IMR-90 (cell line): Measurements from ENCODE around the gene CDHR3. TPM values are rescaled to one million over a fixed set of nuclear protein-coding genes. Genes with fewer than 3 reads are reported as not detected.

Experiments used
- ATAC-seq: fragments of 200-7000 bp; cut with Tn5 transposase; 2 replicates; pipeline ENCODE4 v1.9.1; 2020; ENCODE audit warnings: low read depth, mild to moderate bottlenecking, moderate library complexity
- BruUV-seq: library from RNA; stranded (reverse); fragments of 400-500 nt; replicated peaks from 2 replicates; lab custom pipeline; 2021; lab: Mats Ljungman, UMichigan
- CTCF ChIA-PET: fragments of 300-600 bp; formaldehyde crosslinking; extraction: SDS; loops from one replicate; lab custom pipeline; 2021; ENCODE audit warnings: antibody characterized with exemption; lab: Yijun Ruan, JAX
- POLR2A ChIA-PET: fragments of 300-600 bp; sonication (Branson Sonifier 250); formaldehyde crosslinking; loops from one replicate; lab custom pipeline; 2022; ENCODE audit warnings: antibody characterized with exemption; ENCODE audit not compliant: unreplicated experiment; lab: Charles Lee
- DNase-seq: peaks from one replicate; pipeline ENCODE4 v3.0.0; 2013
- H2AFZ ChIP-seq: replicated peaks from 2 replicates; pipeline ENCODE3; 2013; ENCODE audit warnings: low read length, mild to moderate bottlenecking; ENCODE audit not compliant: poor library complexity
- H2AK5ac ChIP-seq: 2 replicates; pipeline ENCODE4 v1.6.1; 2013; ENCODE audit warnings: low read depth, low read length, inconsistent platforms
- H2AK9ac ChIP-seq: replicated peaks from 2 replicates; pipeline ENCODE3; 2013; ENCODE audit warnings: mild to moderate bottlenecking, low read depth, low read length, moderate library complexity; ENCODE audit not compliant: poor library complexity
- H2BK120ac ChIP-seq: 2 replicates; pipeline ENCODE4 v1.6.1; 2013; ENCODE audit warnings: low read depth, low read length, inconsistent platforms
- H2BK15ac ChIP-seq: 3 replicates; pipeline ENCODE4 v1.6.1; 2013; ENCODE audit warnings: low read depth, low read length, inconsistent platforms
- H2BK20ac ChIP-seq: 2 replicates; pipeline ENCODE4 v1.6.1; 2013; ENCODE audit warnings: low read depth, mild to moderate bottlenecking, inconsistent platforms, low read length, moderate library complexity
- H2BK5ac ChIP-seq: 2 replicates; pipeline ENCODE4 v1.6.1; 2013; ENCODE audit warnings: mild to moderate bottlenecking, low read depth, low read length, inconsistent platforms; ENCODE audit not compliant: poor library complexity, severe bottlenecking
- H3K14ac ChIP-seq: replicated peaks from 2 replicates; pipeline ENCODE4 v1.6.1; 2013; ENCODE audit warnings: low read depth, low read length, inconsistent platforms
- H3K18ac ChIP-seq: 2 replicates; pipeline ENCODE4 v1.6.1; 2013; ENCODE audit warnings: low read depth, low read length, control low read depth
- H3K23ac ChIP-seq: 2 replicates; pipeline ENCODE4 v1.6.1; 2013; ENCODE audit warnings: low read depth, low read length, inconsistent platforms
- H3K27ac ChIP-seq: 2 replicates; pipeline ENCODE4 v1.5.1; 2013; ENCODE audit warnings: mild to moderate bottlenecking, control low read depth, low read length; ENCODE audit not compliant: insufficient read depth
- H3K27me3 ChIP-seq: 2 replicates; pipeline ENCODE4 v1.6.1; 2013; ENCODE audit warnings: low read length; ENCODE audit not compliant: control insufficient read depth, insufficient read depth
- H3K36me3 ChIP-seq: 2 replicates; pipeline ENCODE4 v1.6.1; 2013; ENCODE audit warnings: low read length, mixed read lengths; ENCODE audit not compliant: control insufficient read depth, insufficient read depth
- H3K4ac ChIP-seq: 2 replicates; pipeline ENCODE4 v1.6.1; 2013; ENCODE audit warnings: low read depth, low read length, inconsistent platforms
- H3K4me1 ChIP-seq: 2 replicates; pipeline ENCODE4 v1.6.1; 2013; ENCODE audit warnings: low read length, mixed read lengths; ENCODE audit not compliant: control insufficient read depth, insufficient read depth
- H3K4me2 ChIP-seq: 2 replicates; pipeline ENCODE4 v1.6.1; 2013; ENCODE audit warnings: low read depth, mild to moderate bottlenecking, control low read depth, low read length, moderate library complexity
- H3K4me3 ChIP-seq: 2 replicates; pipeline ENCODE4 v1.5.1; 2013; ENCODE audit warnings: low read depth, mild to moderate bottlenecking, control low read depth, low read length, moderate library complexity; ENCODE audit not compliant: insufficient read depth
- H3K56ac ChIP-seq: 2 replicates; pipeline ENCODE4 v1.6.1; 2013; ENCODE audit warnings: low read length, inconsistent platforms; ENCODE audit not compliant: insufficient read depth; ENCODE audit errors: extremely low read depth
- H3K79me1 ChIP-seq, 2 experiments: 2 replicates each; pipeline ENCODE4 v1.6.1; 2013; ENCODE audit warnings: low read length in 2 of 2, inconsistent platforms in 1 of 2, low read depth in 1 of 2
- H3K9ac ChIP-seq: 2 replicates; pipeline ENCODE4 v1.6.1; 2013; ENCODE audit warnings: low read depth, low read length, control low read depth
- H3K9me1 ChIP-seq: 2 replicates; pipeline ENCODE4 v1.6.1; 2013; ENCODE audit warnings: low read length, inconsistent platforms; ENCODE audit not compliant: insufficient read depth
- H3K9me3 ChIP-seq: 2 replicates; pipeline ENCODE4 v1.6.1; 2013; ENCODE audit warnings: low read length; ENCODE audit not compliant: control insufficient read depth, insufficient read depth
- H4K20me1 ChIP-seq: 2 replicates; pipeline ENCODE4 v1.6.1; 2013; ENCODE audit warnings: low read length, inconsistent platforms; ENCODE audit not compliant: insufficient read depth
- H4K5ac ChIP-seq: 2 replicates; pipeline ENCODE4 v1.6.1; 2013; ENCODE audit warnings: mild to moderate bottlenecking, low read depth, low read length, control low read depth
- H4K8ac ChIP-seq, 2 experiments: 2 replicates each; pipeline ENCODE4 v1.6.1; 2013; ENCODE audit warnings: low read depth in 2 of 2, low read length in 2 of 2, control low read depth in 1 of 2, inconsistent platforms in 1 of 2
- H4K91ac ChIP-seq: 2 replicates; pipeline ENCODE4 v1.6.1; 2013; ENCODE audit warnings: low read depth, low read length, inconsistent platforms; ENCODE audit not compliant: insufficient read depth
- BHLHE40 ChIP-seq: fragments of 150-350 bp; IDR thresholded peaks from 2 replicates; pipeline ENCODE4 v1.6.1; 2016; ENCODE audit warnings: mild to moderate bottlenecking, low read depth, low read length
- CEBPB ChIP-seq: IDR thresholded peaks from 2 replicates; pipeline ENCODE4 v1.6.1; 2012; ENCODE audit warnings: low read depth, low read length, improper control_type of control experiment
- CHD1 ChIP-seq: IDR thresholded peaks from 2 replicates; pipeline ENCODE4 v1.6.1; 2012; ENCODE audit warnings: low read depth, low read length, improper control_type of control experiment
- CTCF ChIP-seq: conservative IDR thresholded peaks from 2 replicates; pipeline ENCODE4 v1.5.1; 2012; ENCODE audit warnings: mild to moderate bottlenecking, low read depth, low read length, improper control_type of control experiment
- ELK1 ChIP-seq: fragments of 150-350 bp; IDR thresholded peaks from 2 replicates; pipeline ENCODE4 v1.6.1; 2016; ENCODE audit warnings: low read depth, mild to moderate bottlenecking, low read length, moderate library complexity, borderline replicate concordance
- FOS ChIP-seq: fragments of 150-350 bp; IDR thresholded peaks from 2 replicates; pipeline ENCODE4 v1.6.1; 2016; ENCODE audit warnings: low read depth, low read length
- MAFK ChIP-seq: IDR thresholded peaks from 2 replicates; pipeline ENCODE4 v1.6.1; 2012; ENCODE audit warnings: low read depth, low read length, improper control_type of control experiment
- MAZ ChIP-seq: IDR thresholded peaks from 2 replicates; pipeline ENCODE4 v1.6.1; 2012; ENCODE audit warnings: low read depth, mild to moderate bottlenecking, low read length, improper control_type of control experiment, moderate library complexity, borderline replicate concordance
- MXI1 ChIP-seq: IDR thresholded peaks from 2 replicates; pipeline ENCODE4 v1.6.1; 2012; ENCODE audit warnings: low read depth, mild to moderate bottlenecking, low read length, moderate library complexity, borderline replicate concordance
- NFE2L2 ChIP-seq: fragments of 150-350 bp; IDR thresholded peaks from 2 replicates; pipeline ENCODE4 v1.6.1; 2016; ENCODE audit warnings: low read depth, mild to moderate bottlenecking, low read length
- POLR2A ChIP-seq: IDR thresholded peaks from 2 replicates; pipeline ENCODE4 v1.6.1; 2012; ENCODE audit warnings: mild to moderate bottlenecking, low read depth, low read length
- RAD21 ChIP-seq: IDR thresholded peaks from 2 replicates; pipeline ENCODE4 v1.6.1; 2012; ENCODE audit warnings: low read length, improper control_type of control experiment
- RCOR1 ChIP-seq: IDR thresholded peaks from 2 replicates; pipeline ENCODE4 v1.6.1; 2012; ENCODE audit warnings: mild to moderate bottlenecking, low read length, improper control_type of control experiment; ENCODE audit not compliant: insufficient replicate concordance
- RFX5 ChIP-seq: IDR thresholded peaks from 2 replicates; pipeline ENCODE4 v1.8.0; 2012; ENCODE audit warnings: low read depth, mild to moderate bottlenecking, low read length, moderate library complexity
- SMC3 ChIP-seq: fragments of 150-350 bp; IDR thresholded peaks from 2 replicates; pipeline ENCODE4 v1.6.1; 2016; ENCODE audit warnings: low read depth, mild to moderate bottlenecking, antibody characterized with exemption, low read length, moderate library complexity
- USF2 ChIP-seq: fragments of 150-350 bp; IDR thresholded peaks from 2 replicates; pipeline ENCODE4 v1.6.1; 2017; ENCODE audit warnings: mild to moderate bottlenecking, antibody characterized with exemption, low read length, low read depth
- WGBS, 2 experiments: methylation state at CpG; one replicate each; pipeline versions ENCODE4 v1.1.5 to v1.1.7; 2013; ENCODE audit warnings: missing lambda C conversion rate in 2 of 2; ENCODE audit not compliant: insufficient read length in 1 of 2; ENCODE audit errors: extremely low coverage in 2 of 2; 5-methylcytosine and 5-hydroxymethylcytosine counted together
- dilution Hi-C: fragments of 300-500 bp; cut with HindIII; formaldehyde crosslinking; loops from one replicate; pipeline ENCODE4 v1.14.3; 2018; ENCODE audit warnings: low sequenced_read_pairs; ENCODE audit not compliant: unreplicated experiment
- in situ Hi-C: fragments of 300-500 bp; cut with MboI; formaldehyde crosslinking; loops from 3 replicates; pipeline ENCODE4 v1.14.3; 2019; ENCODE audit warnings: low sequenced_read_pairs, inconsistent platforms, mixed read lengths
- intact Hi-C: fragments of 100-400 bp; cut with micrococcal nuclease; formaldehyde crosslinking; loops from 2 replicates; pipeline ENCODE4 v1.10.0; 2022
- polyA plus RNA-seq, 3 experiments: library from polyadenylated mRNA; depleted of rRNA; stranded (reverse); fragments of >200 nt; gene quantifications; 2 replicates each; pipeline ENCODE4 v1.2.3, GENCODE V29; 2012; ENCODE audit warnings: low replicate concordance in 1 of 3
- total RNA-seq: library from RNA; depleted of rRNA; stranded (reverse); fragments of >200 nt; gene quantifications from 2 replicates; pipeline ENCODE4 v1.2.3, GENCODE V29; 2012

The CDHR3 gene
- total and polyA plus RNA-seq, 2 of the 4 experiments (the other 2 are of a cell fraction), result 0.96 to 1.6 TPM

- H3K23ac ChIP-seq, result no peak overlapping the region
- H2AK5ac ChIP-seq, result no peak overlapping the region
- H3K79me1 ChIP-seq, result no peaks in the 10 kb centered on the region
- DNase-seq (no peak), ATAC-seq (no peak)
- H3K18ac ChIP-seq, result no peak overlapping the region
- H3K4me3 ChIP-seq, result no peak overlapping the region
- in situ Hi-C loops (no loop called here), dilution Hi-C loops (no loop called here), intact Hi-C loops (no loop called here)
- ChIA-PET POLR2A (no interaction called here), CTCF (interaction anchor here (1.4 to 1.6 kb wide), 2 partner anchors 9 to 11 kb away, joined by 3 to 5 read pairs; no protein-coding TSS in a partner anchor)
- no peaks in the 10 kb centered on the region for H3K36me3 ChIP-seq
- no peak overlapping the region for H3K56ac ChIP-seq
- H4K20me1 ChIP-seq, result no peaks in the 10 kb centered on the region
- H3K4me2 ChIP-seq, result no peak overlapping the region
- no peaks in the 10 kb centered on the region for H3K4me1 ChIP-seq
- TF ChIP-seq MAFK (no peak), FOS (no peak), RAD21 (no peak), CTCF (no peak), ELK1 (no peak), CHD1 (no peak), CEBPB (no peak), NFE2L2 (no peak), BHLHE40 (no peak), MAZ (no peak), MXI1 (no peak), USF2 (no peak), RFX5 (no peak), RCOR1 (no peak), POLR2A (no peak), SMC3 (no peak)
- H4K5ac ChIP-seq, result no peak overlapping the region
- H3K9me3 ChIP-seq, result no peaks in the 10 kb centered on the region
- H4K8ac ChIP-seq, result no peak overlapping the region
- no peak overlapping the region for H2BK15ac ChIP-seq
- H2BK5ac ChIP-seq, result no peak overlapping the region
- no peak overlapping the region for H3K4ac ChIP-seq
- no peak overlapping the region for H3K9ac ChIP-seq
- BruUV-seq, result no TSS peak
- no peak overlapping the region for H2BK20ac ChIP-seq
- no CpG with 5 or more reads among the region's 5 CpGs for WGBS, 2 experiments
- H2BK120ac ChIP-seq, result no peak overlapping the region
- H3K27me3 ChIP-seq, result peaks cover 46% of the 10 kb centered on the region
- H3K27ac ChIP-seq, result no peak overlapping the region
- H3K14ac ChIP-seq, result no peak overlapping the region
- H2AK9ac ChIP-seq, result no peak overlapping the region
- H4K91ac ChIP-seq, result no peak overlapping the region
- H2AFZ ChIP-seq, result no peak overlapping the region
- no peaks in the 10 kb centered on the region; the same call in 1 of the 2 replicates for H3K9me1 ChIP-seq
Measured at GRCh38 chr7:105999256-105999655, 36.2 kb downstream of the CDHR3 start.
